HEK293 (cell line): Measurements from ENCODE around the gene ARIH2.

Experiments
- BCL11A ChIP-seq: fragments of 450-650 bp; formaldehyde crosslinking; IDR thresholded peaks from 2 replicates; pipeline ENCODE4 v1.5.1; 2016; ENCODE audit warnings: low read depth, missing biosample characterization, missing genetic modification characterization
- HOXC10 ChIP-seq: sonication (generic); formaldehyde crosslinking; IDR thresholded peaks from 2 replicates; pipeline ENCODE4 v1.8.1; 2023; ENCODE audit warnings: mild to moderate bottlenecking, missing genetic modification reagents
- REPIN1 ChIP-seq: fragments of 450-650 bp; formaldehyde crosslinking; IDR thresholded peaks from 2 replicates; pipeline ENCODE4 v1.5.1; 2017; ENCODE audit warnings: missing biosample characterization, missing genetic modification characterization, low read depth
- ZBTB48 ChIP-seq: fragments of 450-650 bp; formaldehyde crosslinking; IDR thresholded peaks from 2 replicates; pipeline ENCODE4 v1.5.1; 2016; ENCODE audit warnings: missing biosample characterization, missing genetic modification characterization
- ZFHX2 ChIP-seq: fragments of 450-650 bp; formaldehyde crosslinking; conservative IDR thresholded peaks from 2 replicates; pipeline ENCODE4 v1.5.1; 2016; ENCODE audit warnings: missing biosample characterization, missing genetic modification characterization
- ZNF140 ChIP-seq: fragments of 450-650 bp; formaldehyde crosslinking; IDR thresholded peaks from 2 replicates; pipeline ENCODE4 v1.5.1; 2016; ENCODE audit warnings: missing biosample characterization, missing genetic modification characterization
- ZNF169 ChIP-seq: fragments of 450-650 bp; formaldehyde crosslinking; IDR thresholded peaks from 2 replicates; pipeline ENCODE4 v1.5.1; 2016; ENCODE audit warnings: missing biosample characterization, missing genetic modification characterization
- ZNF184 ChIP-seq: fragments of 450-650 bp; IDR thresholded peaks from 2 replicates; pipeline ENCODE4 v1.5.1; 2018; ENCODE audit warnings: missing biosample characterization, mild to moderate bottlenecking, missing genetic modification characterization
- ZNF214 ChIP-seq: fragments of 450-650 bp; formaldehyde crosslinking; IDR thresholded peaks from 2 replicates; pipeline ENCODE4 v1.5.1; 2017; ENCODE audit warnings: missing biosample characterization, mild to moderate bottlenecking, missing genetic modification characterization, borderline replicate concordance
- ZNF221 ChIP-seq: fragments of 450-650 bp; formaldehyde crosslinking; IDR thresholded peaks from 2 replicates; pipeline ENCODE4 v1.5.1; 2017; ENCODE audit warnings: missing biosample characterization, missing genetic modification characterization, borderline replicate concordance
- ZNF354C ChIP-seq: fragments of 450-650 bp; formaldehyde crosslinking; IDR thresholded peaks from 2 replicates; pipeline ENCODE4 v1.5.1; 2016; ENCODE audit warnings: missing biosample characterization, missing genetic modification characterization, low read depth, borderline replicate concordance
- ZNF404 ChIP-seq: fragments of 450-650 bp; formaldehyde crosslinking; IDR thresholded peaks from 2 replicates; pipeline ENCODE4 v1.5.1; 2017; ENCODE audit warnings: missing biosample characterization, missing genetic modification characterization
- ZNF426 ChIP-seq: fragments of 450-650 bp; formaldehyde crosslinking; IDR thresholded peaks from 2 replicates; pipeline ENCODE4 v1.5.1; 2017; ENCODE audit warnings: missing biosample characterization, missing genetic modification characterization, mild to moderate bottlenecking, inconsistent platforms, moderate library complexity
- ZNF521 ChIP-seq: fragments of 450-650 bp; formaldehyde crosslinking; IDR thresholded peaks from 2 replicates; pipeline ENCODE4 v1.5.1; 2017; ENCODE audit warnings: missing biosample characterization, mild to moderate bottlenecking, missing genetic modification characterization
- ZNF530 ChIP-seq: fragments of 450-650 bp; formaldehyde crosslinking; IDR thresholded peaks from 2 replicates; pipeline ENCODE4 v1.5.1; 2016; ENCODE audit warnings: low read depth, missing biosample characterization, missing genetic modification characterization
- ZNF549 ChIP-seq: fragments of 450-650 bp; IDR thresholded peaks from 2 replicates; pipeline ENCODE4 v1.5.1; 2018; ENCODE audit warnings: missing biosample characterization, missing genetic modification characterization, mild to moderate bottlenecking, inconsistent platforms, moderate library complexity
- ZNF560 ChIP-seq: fragments of 450-650 bp; formaldehyde crosslinking; IDR thresholded peaks from 2 replicates; pipeline ENCODE4 v1.5.1; 2017; ENCODE audit warnings: missing biosample characterization, missing genetic modification characterization, borderline replicate concordance
- ZNF561 ChIP-seq: fragments of 450-650 bp; IDR thresholded peaks from 2 replicates; pipeline ENCODE4 v1.5.1; 2018; ENCODE audit warnings: missing biosample characterization, missing genetic modification characterization, borderline replicate concordance
- ZNF571 ChIP-seq: fragments of 450-650 bp; formaldehyde crosslinking; IDR thresholded peaks from 2 replicates; pipeline ENCODE4 v1.5.0; 2017; ENCODE audit warnings: missing biosample characterization, missing genetic modification characterization
- ZNF707 ChIP-seq: fragments of 450-650 bp; formaldehyde crosslinking; IDR thresholded peaks from 2 replicates; pipeline ENCODE4 v1.5.1; 2016; ENCODE audit warnings: missing biosample characterization, missing genetic modification characterization
- ZNF747 ChIP-seq: fragments of 450-650 bp; formaldehyde crosslinking; IDR thresholded peaks from 2 replicates; pipeline ENCODE4 v1.5.1; 2016; ENCODE audit warnings: missing biosample characterization, missing genetic modification characterization
- ZNF785 ChIP-seq: fragments of 450-650 bp; formaldehyde crosslinking; IDR thresholded peaks from 2 replicates; pipeline ENCODE4 v1.5.1; 2016; ENCODE audit warnings: missing biosample characterization, missing genetic modification characterization
- ZNF830 ChIP-seq: fragments of 450-650 bp; IDR thresholded peaks from 2 replicates; pipeline ENCODE4 v1.5.0; 2018; ENCODE audit warnings: missing biosample characterization, missing genetic modification characterization, low read depth, mild to moderate bottlenecking, moderate library complexity
- TF ChIP-seq, protein P1 (sequence below): fragments of 450-650 bp; formaldehyde crosslinking; optimal IDR thresholded peaks from 2 replicates; pipeline ENCODE3; 2016; ENCODE audit warnings: missing biosample characterization, mild to moderate bottlenecking, missing genetic modification characterization
- TF ChIP-seq, protein P2 (sequence below): fragments of 450-650 bp; formaldehyde crosslinking; IDR thresholded peaks from 2 replicates; pipeline ENCODE4 v1.5.1; 2016; ENCODE audit warnings: missing biosample characterization, missing genetic modification characterization
- TF ChIP-seq, protein P3 (sequence below): fragments of 450-650 bp; formaldehyde crosslinking; IDR thresholded peaks from 2 replicates; pipeline ENCODE4 v1.5.1; 2016; ENCODE audit warnings: missing biosample characterization, missing genetic modification characterization
- TF ChIP-seq, protein P4 (sequence below): fragments of 450-650 bp; formaldehyde crosslinking; IDR thresholded peaks from 2 replicates; pipeline ENCODE4 v1.5.0; 2017; ENCODE audit warnings: missing biosample characterization, missing genetic modification characterization, borderline replicate concordance
- TF ChIP-seq, protein P5 (sequence below): IDR thresholded peaks from 2 replicates; pipeline ENCODE4 v1.6.1; 2011; ENCODE audit warnings: mild to moderate bottlenecking, low read depth, low read length, borderline replicate concordance
- TF ChIP-seq, protein P6 (sequence below): fragments of 450-650 bp; formaldehyde crosslinking; IDR thresholded peaks from 2 replicates; pipeline ENCODE4 v1.5.1; 2016; ENCODE audit warnings: missing biosample characterization, missing genetic modification characterization, borderline replicate concordance

The ARIH2 gene

DNA sequence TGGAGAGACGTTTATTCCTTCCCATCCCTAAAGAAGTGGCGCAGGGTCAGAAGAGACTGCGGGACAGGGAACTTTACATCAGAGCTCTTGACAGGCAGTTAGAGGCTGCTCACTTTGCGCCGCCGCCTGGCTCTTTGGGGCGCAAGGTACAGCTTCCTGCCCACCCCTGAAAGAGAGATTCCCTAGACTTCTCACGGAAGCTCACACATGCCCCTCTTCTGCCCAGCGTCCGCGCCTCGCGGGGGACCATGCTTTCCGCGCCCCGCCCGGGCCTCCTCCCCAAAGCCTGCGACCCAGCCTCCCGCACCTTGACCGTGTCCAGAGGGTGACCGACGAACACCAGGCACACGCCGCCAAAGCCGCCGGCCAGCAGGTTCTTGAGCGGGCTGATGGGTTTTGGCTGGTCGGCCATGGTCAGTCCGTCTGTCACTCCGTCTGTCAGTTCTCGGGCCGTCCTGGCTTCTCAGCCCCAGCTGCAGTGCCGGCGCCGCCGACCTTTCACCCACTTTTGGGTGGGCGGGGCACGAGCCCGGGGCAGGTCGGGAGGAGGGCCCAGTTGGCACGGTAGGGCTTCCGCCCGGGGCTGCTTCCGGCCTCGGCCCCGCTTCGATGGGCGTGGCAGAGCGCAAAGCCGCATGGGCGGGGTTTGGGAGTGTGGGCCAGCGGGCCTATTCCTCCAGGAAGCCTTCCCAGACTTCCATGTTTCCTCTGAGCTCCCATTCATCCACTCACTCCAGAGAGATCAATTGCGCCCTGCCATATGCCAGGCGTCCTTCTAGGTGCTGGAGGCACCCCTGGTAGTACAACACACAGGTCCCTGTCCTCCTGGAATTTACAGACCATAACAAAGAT, 20.0 kb upstream of the ARIH2 start, which contains the start of gene SLC25A20 (continued):
- TF ChIP-seq ZNF561 (no peak), ZNF830 (no peak), ZNF184 (tag by site-specific recombination) (no peak), ZBTB48 (tag by site-specific recombination) (peak; percentile 65), ZNF404 (no peak), REPIN1 (tag by site-specific recombination) (no peak), ZFHX2 (tag by site-specific recombination) (peak; percentile 50), ZNF214 (tag by site-specific recombination) (no peak), ZNF549 (tag by site-specific recombination) (no peak), ZNF169 (tag by site-specific recombination) (no peak), ZNF571 (no peak), BCL11A (tag by site-specific recombination) (peak; percentile 61; the same call in 1 of the 2 replicates), ZNF354C (no peak), ZNF560 (tag by site-specific recombination) (peak; percentile 39; the same call in 1 of the 2 replicates), ZNF140 (tag by site-specific recombination) (no peak), HOXC10 (CRISPR knock-in tag) (no peak), ZNF707 (tag by site-specific recombination) (no peak), ZNF747 (tag by site-specific recombination) (no peak), ZNF785 (tag by site-specific recombination) (no peak), ZNF530 (no peak), ZNF426 (tag by site-specific recombination) (no peak), ZNF221 (no peak), ZNF521 (tag by site-specific recombination) (no peak)
- TF ChIP-seq, protein P1, sequence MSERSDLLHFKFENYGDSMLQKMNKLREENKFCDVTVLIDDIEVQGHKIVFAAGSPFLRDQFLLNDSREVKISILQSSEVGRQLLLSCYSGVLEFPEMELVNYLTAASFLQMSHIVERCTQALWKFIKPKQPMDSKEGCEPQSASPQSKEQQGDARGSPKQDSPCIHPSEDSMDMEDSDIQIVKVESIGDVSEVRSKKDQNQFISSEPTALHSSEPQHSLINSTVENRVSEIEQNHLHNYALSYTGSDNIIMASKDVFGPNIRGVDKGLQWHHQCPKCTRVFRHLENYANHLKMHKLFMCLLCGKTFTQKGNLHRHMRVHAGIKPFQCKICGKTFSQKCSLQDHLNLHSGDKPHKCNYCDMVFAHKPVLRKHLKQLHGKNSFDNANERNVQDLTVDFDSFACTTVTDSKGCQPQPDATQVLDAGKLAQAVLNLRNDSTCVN (tag by site-specific recombination) = peak; percentile 65
- TF ChIP-seq, protein P2, sequence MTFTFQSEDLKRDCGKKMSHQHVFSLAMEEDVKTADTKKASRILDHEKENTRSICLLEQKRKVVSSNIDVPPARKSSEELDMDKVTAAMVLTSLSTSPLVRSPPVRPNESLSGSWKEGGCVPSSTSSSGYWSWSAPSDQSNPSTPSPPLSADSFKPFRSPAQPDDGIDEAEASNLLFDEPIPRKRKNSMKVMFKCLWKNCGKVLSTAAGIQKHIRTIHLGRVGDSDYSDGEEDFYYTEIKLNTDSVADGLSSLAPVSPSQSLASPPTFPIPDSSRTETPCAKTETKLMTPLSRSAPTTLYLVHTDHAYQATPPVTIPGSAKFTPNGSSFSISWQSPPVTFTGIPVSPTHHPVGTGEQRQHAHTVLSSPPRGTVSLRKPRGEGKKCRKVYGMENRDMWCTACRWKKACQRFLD (tag by site-specific recombination) = no peak
- TF ChIP-seq, protein P3, sequence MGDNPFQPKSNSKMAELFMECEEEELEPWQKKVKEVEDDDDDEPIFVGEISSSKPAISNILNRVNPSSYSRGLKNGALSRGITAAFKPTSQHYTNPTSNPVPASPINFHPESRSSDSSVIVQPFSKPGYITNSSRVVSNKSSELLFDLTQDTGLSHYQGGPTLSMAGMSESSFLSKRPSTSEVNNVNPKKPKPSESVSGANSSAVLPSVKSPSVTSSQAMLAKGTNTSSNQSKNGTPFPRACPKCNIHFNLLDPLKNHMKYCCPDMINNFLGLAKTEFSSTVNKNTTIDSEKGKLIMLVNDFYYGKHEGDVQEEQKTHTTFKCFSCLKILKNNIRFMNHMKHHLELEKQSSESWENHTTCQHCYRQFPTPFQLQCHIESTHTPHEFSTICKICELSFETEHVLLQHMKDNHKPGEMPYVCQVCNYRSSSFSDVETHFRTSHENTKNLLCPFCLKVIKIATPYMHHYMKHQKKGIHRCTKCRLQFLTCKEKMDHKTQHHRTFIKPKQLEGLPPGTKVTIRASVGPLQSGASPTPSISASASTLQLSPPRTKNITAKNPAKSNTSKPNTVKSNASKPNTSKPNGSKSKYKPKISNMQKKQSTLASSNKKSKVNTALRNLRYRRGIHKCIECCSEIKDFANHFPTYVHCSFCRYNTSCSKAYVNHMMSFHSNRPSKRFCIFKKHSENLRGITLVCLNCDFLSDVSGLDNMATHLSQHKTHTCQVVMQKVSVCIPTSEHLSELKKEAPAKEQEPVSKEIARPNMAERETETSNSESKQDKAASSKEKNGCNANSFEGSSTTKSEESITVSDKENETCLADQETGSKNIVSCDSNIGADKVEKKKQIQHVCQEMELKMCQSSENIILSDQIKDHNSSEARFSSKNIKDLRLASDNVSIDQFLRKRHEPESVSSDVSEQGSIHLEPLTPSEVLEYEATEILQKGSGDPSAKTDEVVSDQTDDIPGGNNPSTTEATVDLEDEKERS (tag by site-specific recombination) = 0 out of 2 replicates have a peak, but pooled peaks have one; percentile 5
- TF ChIP-seq, protein P4, sequence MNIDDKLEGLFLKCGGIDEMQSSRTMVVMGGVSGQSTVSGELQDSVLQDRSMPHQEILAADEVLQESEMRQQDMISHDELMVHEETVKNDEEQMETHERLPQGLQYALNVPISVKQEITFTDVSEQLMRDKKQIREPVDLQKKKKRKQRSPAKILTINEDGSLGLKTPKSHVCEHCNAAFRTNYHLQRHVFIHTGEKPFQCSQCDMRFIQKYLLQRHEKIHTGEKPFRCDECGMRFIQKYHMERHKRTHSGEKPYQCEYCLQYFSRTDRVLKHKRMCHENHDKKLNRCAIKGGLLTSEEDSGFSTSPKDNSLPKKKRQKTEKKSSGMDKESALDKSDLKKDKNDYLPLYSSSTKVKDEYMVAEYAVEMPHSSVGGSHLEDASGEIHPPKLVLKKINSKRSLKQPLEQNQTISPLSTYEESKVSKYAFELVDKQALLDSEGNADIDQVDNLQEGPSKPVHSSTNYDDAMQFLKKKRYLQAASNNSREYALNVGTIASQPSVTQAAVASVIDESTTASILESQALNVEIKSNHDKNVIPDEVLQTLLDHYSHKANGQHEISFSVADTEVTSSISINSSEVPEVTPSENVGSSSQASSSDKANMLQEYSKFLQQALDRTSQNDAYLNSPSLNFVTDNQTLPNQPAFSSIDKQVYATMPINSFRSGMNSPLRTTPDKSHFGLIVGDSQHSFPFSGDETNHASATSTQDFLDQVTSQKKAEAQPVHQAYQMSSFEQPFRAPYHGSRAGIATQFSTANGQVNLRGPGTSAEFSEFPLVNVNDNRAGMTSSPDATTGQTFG (tag by site-specific recombination) = no peak
- TF ChIP-seq, protein P5, sequence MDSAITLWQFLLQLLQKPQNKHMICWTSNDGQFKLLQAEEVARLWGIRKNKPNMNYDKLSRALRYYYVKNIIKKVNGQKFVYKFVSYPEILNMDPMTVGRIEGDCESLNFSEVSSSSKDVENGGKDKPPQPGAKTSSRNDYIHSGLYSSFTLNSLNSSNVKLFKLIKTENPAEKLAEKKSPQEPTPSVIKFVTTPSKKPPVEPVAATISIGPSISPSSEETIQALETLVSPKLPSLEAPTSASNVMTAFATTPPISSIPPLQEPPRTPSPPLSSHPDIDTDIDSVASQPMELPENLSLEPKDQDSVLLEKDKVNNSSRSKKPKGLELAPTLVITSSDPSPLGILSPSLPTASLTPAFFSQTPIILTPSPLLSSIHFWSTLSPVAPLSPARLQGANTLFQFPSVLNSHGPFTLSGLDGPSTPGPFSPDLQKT = no peak; the same call in 1 of the 2 replicates
- TF ChIP-seq, protein P6, sequence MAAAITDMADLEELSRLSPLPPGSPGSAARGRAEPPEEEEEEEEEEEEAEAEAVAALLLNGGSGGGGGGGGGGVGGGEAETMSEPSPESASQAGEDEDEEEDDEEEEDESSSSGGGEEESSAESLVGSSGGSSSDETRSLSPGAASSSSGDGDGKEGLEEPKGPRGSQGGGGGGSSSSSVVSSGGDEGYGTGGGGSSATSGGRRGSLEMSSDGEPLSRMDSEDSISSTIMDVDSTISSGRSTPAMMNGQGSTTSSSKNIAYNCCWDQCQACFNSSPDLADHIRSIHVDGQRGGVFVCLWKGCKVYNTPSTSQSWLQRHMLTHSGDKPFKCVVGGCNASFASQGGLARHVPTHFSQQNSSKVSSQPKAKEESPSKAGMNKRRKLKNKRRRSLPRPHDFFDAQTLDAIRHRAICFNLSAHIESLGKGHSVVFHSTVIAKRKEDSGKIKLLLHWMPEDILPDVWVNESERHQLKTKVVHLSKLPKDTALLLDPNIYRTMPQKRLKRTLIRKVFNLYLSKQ (tag by site-specific recombination) = no peak
